ENCODE results near the gene DSCAML1. TPM values are rescaled to one million over a fixed set of nuclear protein-coding genes. Genes with fewer than 3 reads are reported as not detected.

DSCAML1 gene
- total RNA-seq, 6 donors from 2014 or later, result 0.30 to 3.1 (median 1.3) TPM

DNA sequence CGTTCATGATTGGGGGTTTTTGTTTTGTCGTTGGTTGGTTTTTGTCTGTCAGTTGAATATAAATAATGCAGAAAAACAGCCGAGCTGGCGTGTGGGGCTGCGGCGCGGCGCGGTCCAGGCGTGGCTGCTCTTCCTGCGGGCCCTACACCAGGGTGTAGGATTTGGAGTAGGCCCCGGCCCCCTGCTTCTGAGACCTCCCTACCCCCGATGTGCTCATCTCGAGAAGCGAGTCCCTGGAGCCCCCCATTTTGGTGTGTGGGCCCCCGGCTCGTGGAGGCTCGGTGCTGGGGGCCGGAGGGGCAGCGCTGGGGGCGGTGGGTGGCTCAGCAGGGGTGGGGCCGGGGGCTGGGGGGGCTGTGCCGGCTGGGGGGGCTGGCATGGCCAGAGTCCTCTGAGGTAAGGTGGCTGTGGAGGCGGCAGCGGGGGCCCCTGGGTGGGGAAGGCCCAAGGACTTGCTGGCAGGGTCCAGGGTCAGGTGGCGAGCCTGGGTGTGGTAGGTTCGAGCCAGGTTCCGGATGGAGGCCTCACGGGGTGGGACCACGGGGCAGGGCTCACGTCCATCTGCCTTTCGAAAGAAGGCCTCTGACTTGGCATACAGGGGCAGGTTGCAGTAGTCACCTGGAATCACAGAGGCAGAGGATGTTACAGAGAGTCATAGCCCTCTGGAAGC is 368.7 kb downstream of the DSCAML1 start:
- Histone ChIP-seq H3K36me3 (no peaks in the 10 kb centered on the region), H3K27ac (no peak overlapping the region), H3K9me3 (no peaks in the 10 kb centered on the region), H3K27me3 (no peaks in the 10 kb centered on the region), H3K4me3 (no peak overlapping the region), H3K4me1 (peaks cover 0 to 6% (median 0%) of the 10 kb centered on the region in 4 donors)
- 89 to 92% methylated on average over 14 to 23 of the region's 32 CpGs for WGBS, 2 donors
- ATAC-seq (ENCODE audit: low FRiP score in 2 of 2) (no peak), DNase-seq (peak in 1 of 2 donors; percentile 73)
- TF ChIP-seq CTCF (IDR thresholded peaks at IDR 0.05), result no peak
- no peak for TF ChIP-seq POLR2AphosphoS5 (IDR thresholded peaks at IDR 0.05)
- no peak for TF ChIP-seq POLR2A (IDR thresholded peaks at IDR 0.05)
- TF ChIP-seq EP300 (IDR thresholded peaks at IDR 0.05), result no peak

DNA sequence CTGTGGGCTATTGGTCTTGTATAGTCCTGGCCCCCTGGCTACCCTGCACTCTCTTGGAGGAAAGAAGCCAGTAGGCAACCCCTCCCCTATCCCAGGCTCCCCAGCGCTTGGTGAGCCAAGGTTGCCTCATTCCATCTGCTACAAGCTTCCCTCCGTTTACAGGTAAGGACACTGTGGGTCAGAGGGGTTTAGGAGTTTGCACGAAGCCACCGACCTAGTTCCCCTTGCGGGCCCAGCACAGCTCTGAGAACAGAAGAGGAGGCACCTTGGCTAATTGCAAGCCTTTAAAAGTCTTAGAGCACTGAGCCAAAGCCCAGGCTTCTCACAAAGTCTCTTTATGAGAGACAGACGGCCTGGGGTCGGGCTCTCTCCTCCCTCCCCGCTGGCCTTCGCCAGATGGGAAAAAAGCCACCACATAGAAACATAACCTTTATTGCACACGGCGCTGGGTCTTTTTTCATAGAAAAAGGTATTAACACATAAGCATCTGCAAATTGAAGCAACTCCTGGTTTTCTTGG is 369.6 kb downstream of the DSCAML1 start:
- DNase-seq (no peak), ATAC-seq (ENCODE audit: low FRiP score in 2 of 2) (no peak)
- 90 to 91% methylated on average over 11 of the region's 11 CpGs for WGBS, 2 donors

DNA sequence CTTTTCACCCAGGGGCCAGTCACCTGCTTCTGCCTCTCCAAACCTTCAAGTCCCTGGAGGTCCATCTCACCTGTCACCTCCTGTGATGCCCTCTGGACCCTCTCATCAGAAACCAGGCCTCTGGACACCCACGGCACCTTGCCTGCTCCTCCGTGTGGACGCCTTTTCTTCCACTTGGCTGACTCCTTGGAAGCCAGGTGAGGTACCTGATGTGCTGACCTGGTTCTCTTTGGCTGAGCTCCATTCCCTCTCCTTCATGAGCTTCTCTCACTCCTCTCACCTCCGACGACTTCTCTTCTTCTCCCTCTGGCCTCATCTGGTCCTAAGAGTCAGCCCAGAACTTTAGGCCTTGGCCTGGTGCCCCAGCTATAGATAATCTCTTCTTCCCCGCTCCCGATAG is 370.1 kb downstream of the DSCAML1 start:
- H3K27ac ChIP-seq, result no peak overlapping the region
- H3K36me3 ChIP-seq, result no peaks in the 10 kb centered on the region
- H3K9me3 ChIP-seq, result no peaks in the 10 kb centered on the region
- WGBS, 2 donors, result 83 to 84% methylated on average over 7 of the region's 7 CpGs
- no peaks in the 10 kb centered on the region for H3K27me3 ChIP-seq
- no peak for DNase-seq
- peaks cover 0 to 6% (median 0%) of the 10 kb centered on the region in 4 donors for H3K4me1 ChIP-seq
- ATAC-seq (ENCODE audit: low FRiP score in 2 of 2), result no peak
- TF ChIP-seq POLR2AphosphoS5 (IDR thresholded peaks at IDR 0.05), result no peak
- TF ChIP-seq EP300 (IDR thresholded peaks at IDR 0.05), result no peak
- no peak overlapping the region for H3K4me3 ChIP-seq

More for the DNA sequence above, 369.6 kb downstream of the DSCAML1 start:
- H3K27ac ChIP-seq, result no peak overlapping the region
- TF ChIP-seq CTCF (IDR thresholded peaks at IDR 0.05), result no peak
- no peak for TF ChIP-seq POLR2AphosphoS5 (IDR thresholded peaks at IDR 0.05)
- no peak for TF ChIP-seq POLR2A (IDR thresholded peaks at IDR 0.05)
- no peak for TF ChIP-seq EP300 (IDR thresholded peaks at IDR 0.05)
- peaks cover 0 to 6% (median 0%) of the 10 kb centered on the region in 4 donors for H3K4me1 ChIP-seq
- no peaks in the 10 kb centered on the region for H3K27me3 ChIP-seq
- no peak overlapping the region for H3K4me3 ChIP-seq
- no peaks in the 10 kb centered on the region for H3K36me3 ChIP-seq
- no peaks in the 10 kb centered on the region for H3K9me3 ChIP-seq

- H3K27me3 ChIP-seq, result no peaks in the 10 kb centered on the region
- H3K4me3 ChIP-seq, result no peak overlapping the region
- no peaks in the 10 kb centered on the region for H3K36me3 ChIP-seq
- no peak for TF ChIP-seq POLR2A (IDR thresholded peaks at IDR 0.05)
- peak; percentile 84 to 89 (median 86) for TF ChIP-seq CTCF (IDR thresholded peaks at IDR 0.05)
- TF ChIP-seq POLR2AphosphoS5 (IDR thresholded peaks at IDR 0.05), result no peak
- ATAC-seq (ENCODE audit: low FRiP score in 2 of 2), result peak; percentile 56 to 71
- DNase-seq, result peak; percentile 53 to 86
- no peaks in the 10 kb centered on the region for H3K9me3 ChIP-seq
- WGBS, 2 donors, result 2 to 5% methylated on average over 16 to 17 of the region's 17 CpGs
- H3K4me1 ChIP-seq, result peaks cover 0 to 6% (median 0%) of the 10 kb centered on the region in 4 donors
- no peak overlapping the region for H3K27ac ChIP-seq
Measured at GRCh38 chr11:117426297-117426685, 370.7 kb downstream of the DSCAML1 start.

DNA sequence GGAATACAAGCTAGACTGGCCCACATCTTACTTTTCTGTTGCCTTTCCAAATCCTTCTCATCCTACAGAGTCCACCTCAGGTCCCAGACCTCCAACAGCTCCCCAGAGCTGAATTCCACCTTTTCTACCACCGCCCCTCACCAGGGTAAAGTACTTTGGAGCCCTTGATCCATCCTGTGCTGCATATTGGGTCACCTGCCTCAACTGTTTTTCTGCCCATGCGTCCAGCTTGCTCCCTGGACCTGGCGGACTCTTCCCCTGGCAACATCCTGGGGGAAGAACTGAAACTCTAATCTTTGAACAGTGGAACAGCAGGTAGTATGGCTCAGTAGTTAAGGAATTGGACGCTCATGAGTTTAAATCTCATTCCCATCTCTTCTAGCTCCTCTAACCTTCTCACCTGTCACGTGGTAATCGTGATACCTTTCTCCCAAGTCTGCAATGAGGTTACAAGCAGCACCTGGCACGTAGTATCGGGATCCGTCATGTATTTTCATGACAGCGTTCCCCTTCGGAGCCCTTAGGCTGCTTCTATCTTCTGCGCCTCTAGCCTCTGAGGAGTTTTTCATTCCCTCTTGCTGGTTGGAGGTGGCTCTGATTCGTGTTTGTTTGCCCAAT is 371.2 kb downstream of the DSCAML1 start:
- peaks cover 0 to 6% (median 0%) of the 10 kb centered on the region in 4 donors for H3K4me1 ChIP-seq
- H3K9me3 ChIP-seq, result no peaks in the 10 kb centered on the region
- H3K27ac ChIP-seq, result no peak overlapping the region
- 55 to 58% methylated on average over 13 of the region's 13 CpGs for WGBS, 2 donors
- DNase-seq (no peak), ATAC-seq (ENCODE audit: low FRiP score in 2 of 2) (no peak)
- H3K4me3 ChIP-seq, result no peak overlapping the region
- H3K27me3 ChIP-seq, result no peaks in the 10 kb centered on the region
- TF ChIP-seq POLR2AphosphoS5 (IDR thresholded peaks at IDR 0.05) (no peak), EP300 (IDR thresholded peaks at IDR 0.05) (no peak), POLR2A (IDR thresholded peaks at IDR 0.05) (no peak), CTCF (IDR thresholded peaks at IDR 0.05) (no peak)
- no peaks in the 10 kb centered on the region for H3K36me3 ChIP-seq

Data from upper lobe of left lung (tissue), 6 donors.